HPDE6-E6E7 (cell line): ENCODE data around the gene SGCA.
A peak's percentile ranks its signal among the peaks of the same experiment; 100 is the strongest.

Experiments used
- DNase-seq: peaks from one replicate; pipeline ENCODE4 v3.0.0; 2011; ENCODE audit warnings: missing footprints; ENCODE audit errors: extremely low spot score

The SGCA gene

GRCh38 chr17:50192618-50193291 is 26.9 kb downstream of the SGCA start:
- no peak for DNase-seq

GRCh38 chr17:50194140-50194933 is 28.5 kb downstream of the SGCA start:
- no peak for DNase-seq

GRCh38 chr17:50194934-50195865 is 29.4 kb downstream of the SGCA start:
- DNase-seq = no peak

GRCh38 chr17:50196036-50196435 is 30.2 kb downstream of the SGCA start:
- no peak for DNase-seq

GRCh38 chr17:50196826-50197225 is 31.0 kb downstream of the SGCA start:
- DNase-seq = no peak

GRCh38 chr17:50198026-50198669 is 32.3 kb downstream of the SGCA start:
- peak; percentile 71 for DNase-seq

- no peak for DNase-seq
Measured at GRCh38 chr17:50199211-50199802, 33.5 kb downstream of the SGCA start.

GRCh38 chr17:50199803-50200456 is 34.1 kb downstream of the SGCA start:
- peak; percentile 97 for DNase-seq

- peak; percentile 80 for DNase-seq
Measured at GRCh38 chr17:50200457-50201275, 34.9 kb downstream of the SGCA start.

GRCh38 chr17:50201276-50201854 is 35.6 kb downstream of the SGCA start, which contains the start of gene COL1A1:
TSS of gene COL1A1 (minus strand) at chr17:50201631. CDS start at chr17:50201513, 118 bp downstream.
- DNase-seq = no peak

- no peak for DNase-seq
Measured at GRCh38 chr17:50203086-50203485, 37.3 kb downstream of the SGCA start.

GRCh38 chr17:50203604-50204345 is 38.0 kb downstream of the SGCA start:
- no peak for DNase-seq

- DNase-seq = no peak
Measured at GRCh38 chr17:50204431-50204830, 38.6 kb downstream of the SGCA start.

- DNase-seq = no peak
Measured at GRCh38 chr17:50205111-50205962, 39.5 kb downstream of the SGCA start.

GRCh38 chr17:50205963-50206505 is 40.2 kb downstream of the SGCA start:
- no peak for DNase-seq

GRCh38 chr17:50206604-50207293 is 40.9 kb downstream of the SGCA start:
- DNase-seq = no peak

- no peak for DNase-seq
Measured at GRCh38 chr17:50207315-50207714, 41.5 kb downstream of the SGCA start.
